GM12878 (cell line): ENCODE results near the gene PLCD1. TPM values are rescaled to one million over a fixed set of nuclear protein-coding genes. Genes with fewer than 3 reads are reported as not detected.

ENCODE experiments used
- ATAC-seq: fragments of 200-7000 bp; cut with Tn5 transposase; 3 replicates; pipeline ENCODE4 v1.9.1; 2020; ENCODE audit warnings: mild to moderate bottlenecking, moderate library complexity
- BruUV-seq: library from RNA; stranded (reverse); fragments of 400-500 nt; replicated peaks from 2 replicates; lab custom pipeline; 2021; lab: Mats Ljungman, UMichigan
- CTCF ChIA-PET: fragments of 300-600 bp; sonication (Branson Sonifier 250); formaldehyde crosslinking; extraction: SDS; loops from one replicate; lab custom pipeline; 2021; ENCODE audit warnings: inconsistent platforms; lab: Yijun Ruan, JAX
- POLR2A ChIA-PET: fragments of 350-600 bp; formaldehyde crosslinking; extraction: SDS; loops from one replicate; lab custom pipeline; 2021; ENCODE audit warnings: inconsistent platforms; lab: Charles Lee
- RAD21 ChIA-PET: fragments of 300-600 bp; sonication (Branson Sonifier 250); formaldehyde crosslinking; loops from one replicate; lab custom pipeline; 2023; ENCODE audit warnings: antibody characterized with exemption; ENCODE audit not compliant: unreplicated experiment; lab: Charles Lee
- SMC1A ChIA-PET: fragments of 300-600 bp; sonication (Branson Sonifier 250); formaldehyde crosslinking; loops from one replicate; lab custom pipeline; 2023; ENCODE audit not compliant: unreplicated experiment, uncharacterized antibody; lab: Charles Lee
- DNase-seq: peaks from one replicate; pipeline ENCODE4 v3.0.0-alpha.2; 2011; ENCODE audit warnings: low read depth, low spot score
- FAIRE-seq: peaks from 3 replicates; lab custom pipeline; 2011; peaks lifted over from hg19 to GRCh38; lab: Jason Lieb, UNC
- H2AFZ ChIP-seq: 2 replicates; pipeline ENCODE4 v1.6.0; 2011; ENCODE audit warnings: low read depth, low read length, control low read depth; ENCODE audit not compliant: control insufficient read depth
- H3K27ac ChIP-seq: 2 replicates; pipeline ENCODE4 v1.5.1; 2011; ENCODE audit warnings: control low read depth; ENCODE audit not compliant: control insufficient read depth, insufficient read depth
- H3K27me3 ChIP-seq, 2 experiments: replicated peaks in 1 of 2; 2 replicates each; pipeline versions ENCODE4 v1.6.0 to v1.6.1; 2011; ENCODE audit warnings: low read length in 1 of 2; ENCODE audit not compliant: control insufficient read depth in 2 of 2, insufficient read depth in 2 of 2
- H3K36me3 ChIP-seq, 2 experiments: 2 replicates each; pipeline ENCODE4 v1.5.1; 2011; ENCODE audit warnings: low read length in 1 of 2; ENCODE audit not compliant: control insufficient read depth in 2 of 2, insufficient read depth in 2 of 2
- H3K4me1 ChIP-seq: 2 replicates; pipeline ENCODE4 v1.6.1; 2011; ENCODE audit warnings: mild to moderate bottlenecking, low read length, moderate library complexity, mixed read lengths; ENCODE audit not compliant: control insufficient read depth, insufficient read depth
- H3K4me2 ChIP-seq: 2 replicates; pipeline ENCODE4 v1.6.0; 2011; ENCODE audit warnings: control low read depth; ENCODE audit not compliant: control insufficient read depth, insufficient read depth
- H3K4me3 ChIP-seq: fragments of 200-600 bp; sonication (generic); 2 replicates; pipeline ENCODE4 v1.5.1; 2016
- H3K79me2 ChIP-seq: 2 replicates; pipeline ENCODE4 v1.6.0; 2011; ENCODE audit warnings: low read length; ENCODE audit not compliant: control insufficient read depth, insufficient read depth
- H3K9ac ChIP-seq: 2 replicates; pipeline ENCODE4 v1.8.0; 2011; ENCODE audit warnings: low read length, control low read depth, mixed read lengths; ENCODE audit not compliant: control insufficient read depth, insufficient read depth
- H3K9me3 ChIP-seq: replicated peaks from 3 replicates; pipeline ENCODE4 v1.5.1; 2011; ENCODE audit warnings: mild to moderate bottlenecking, low read length; ENCODE audit not compliant: control insufficient read depth, insufficient read depth
- H4K20me1 ChIP-seq: 2 replicates; pipeline ENCODE4 v1.6.0; 2011; ENCODE audit not compliant: control insufficient read depth, insufficient read depth
- BCL11A ChIP-seq: IDR thresholded peaks from 2 replicates; pipeline ENCODE4 v1.6.1; 2011; ENCODE audit warnings: low read depth, low read length
- CHD1 ChIP-seq: IDR thresholded peaks from 2 replicates; pipeline ENCODE4 v1.6.1; 2012; ENCODE audit warnings: low read depth, low read length, improper control_type of control experiment
- FOS ChIP-seq: IDR thresholded peaks from 3 replicates; pipeline ENCODE4 v1.6.1; 2011; ENCODE audit warnings: borderline replicate concordance; ENCODE audit not compliant: insufficient read length; ENCODE audit errors: extremely low read depth
- MYB ChIP-seq: fragments of 150-350 bp; IDR thresholded peaks from 2 replicates; pipeline ENCODE4 v1.6.1; 2014; ENCODE audit warnings: mild to moderate bottlenecking, low read depth, low read length, borderline replicate concordance
- NR2C1 ChIP-seq: fragments of 450-650 bp; IDR thresholded peaks from 2 replicates; pipeline ENCODE4 v1.6.1; 2017; ENCODE audit warnings: antibody characterized with exemption, mild to moderate bottlenecking, moderate library complexity
- PAX8 ChIP-seq: fragments of 450-650 bp; IDR thresholded peaks from 2 replicates; pipeline ENCODE4 v1.6.1; 2017; ENCODE audit warnings: mild to moderate bottlenecking, moderate library complexity
- SKIL ChIP-seq: fragments of 450-650 bp; IDR thresholded peaks from 2 replicates; pipeline ENCODE4 v1.6.1; 2017; ENCODE audit warnings: mild to moderate bottlenecking, low read depth, inconsistent platforms; ENCODE audit not compliant: poor library complexity, severe bottlenecking
- SP1 ChIP-seq: IDR thresholded peaks from one replicate; pipeline ENCODE4 v1.6.1; 2011; ENCODE audit warnings: low read depth, low read length
- STAT1 ChIP-seq: fragments of 450-650 bp; conservative IDR thresholded peaks from 2 replicates; pipeline ENCODE4 v1.6.1; 2014; ENCODE audit warnings: antibody characterized with exemption, mild to moderate bottlenecking
- WGBS: methylation state at CpG from one replicate; pipeline ENCODE4 v1.1.6; 2016; ENCODE audit warnings: low lambda C conversion rate; ENCODE audit not compliant: insufficient replicate concordance, insufficient coverage; ENCODE audit errors: missing lambda C conversion rate; 5-methylcytosine and 5-hydroxymethylcytosine counted together
- in situ Hi-C: fragments of 300-500 bp; cut with MboI; formaldehyde crosslinking; loops from 9 replicates; pipeline ENCODE4 v1.14.3; 2018; ENCODE audit warnings: mixed read lengths
- intact Hi-C: fragments of 100-400 bp; cut with micrococcal nuclease; formaldehyde crosslinking; loops from one replicate; pipeline ENCODE4 v1.14.2; 2022; ENCODE audit not compliant: unreplicated experiment
- polyA plus RNA-seq, 11 experiments: library from polyadenylated mRNA; depleted of rRNA in 4 of 11; unstranded in 6 of 11; stranded (reverse) in 5 of 11; fragments of >200 nt; fragmentation: Nextera tagmentation in 4 of 11; fragmentation: Illumina TruSeq in 1 of 11; extraction: Ambion mirVana in 4 of 11; extraction: Trizol in 1 of 11; gene quantifications; 1 replicate in 1 of 11; 2 replicates in 10 of 11; pipeline versions ENCODE4 v1.2.1 to v1.2.3, GENCODE V29; 2011 to 2016; ENCODE audit warnings: inconsistent platforms in 2 of 11, missing spikeins in 2 of 11, low read depth in 1 of 11
- total RNA-seq, 4 experiments: library from RNA; depleted of rRNA in 3 of 4; stranded (reverse); fragments of >200 nt in 3 of 4; fragmentation: Illumina TruSeq in 1 of 4; extraction: Trizol in 1 of 4; gene quantifications; 2 replicates each; pipeline versions ENCODE4 v1.2.1 to v1.2.3, GENCODE V29; 2013 to 2021

Gene PLCD1
- total and polyA plus RNA-seq, 10 of the 15 experiments (the other 5 are each of a cell fraction or from before 2014, with no cell fraction given) = 0.20 to 3.9 (median 1.2) TPM; not detected in 1

GRCh38 chr3:37984051-37984450 is 45.4 kb downstream of the PLCD1 start:
- H3K4me2 ChIP-seq = no peak overlapping the region
- no peaks in the 10 kb centered on the region for H3K36me3 ChIP-seq
- no peak overlapping the region for H3K4me3 ChIP-seq
- no peaks in the 10 kb centered on the region for H3K79me2 ChIP-seq
- ChIA-PET RAD21 (no interaction called here), SMC1A (interaction anchor here (2.1 kb wide), 1 partner anchor 9 kb away, joined by 5 read pairs; no protein-coding TSS in a partner anchor), CTCF (interaction anchor here (1.0 kb wide), 1 partner anchor 9 kb away, joined by 4 read pairs; no protein-coding TSS in a partner anchor), POLR2A (no interaction called here)
- H4K20me1 ChIP-seq = no peaks in the 10 kb centered on the region
- no peak for DNase-seq
- intact Hi-C loops (no loop called here), in situ Hi-C loops (no loop called here)
- H3K4me1 ChIP-seq = no peaks in the 10 kb centered on the region
- no peak overlapping the region for H2AFZ ChIP-seq
- no peak for FAIRE-seq
- H3K9me3 ChIP-seq = no peaks in the 10 kb centered on the region
- no peak for ATAC-seq
- TF ChIP-seq SKIL = no peak
- TF ChIP-seq NR2C1 = no peak
- no peak for TF ChIP-seq PAX8
- no peak for TF ChIP-seq STAT1
- no peak for TF ChIP-seq BCL11A
- no peak for TF ChIP-seq CHD1
- no peak for TF ChIP-seq SP1
- no peak for TF ChIP-seq MYB
- no peak for TF ChIP-seq FOS
- H3K9ac ChIP-seq = no peak overlapping the region
- 23% methylated on average over 7 of the region's 7 CpGs for WGBS
- H3K27me3 ChIP-seq = no peaks in the 10 kb centered on the region; a peak in 2 of 4 replicates
- no peak overlapping the region for H3K27ac ChIP-seq
- no TSS peak for BruUV-seq
